KG1 (cell line): ENCODE measurements around the gene TRPM2.
"Not testable (repeated sequence)": the region's sequence is repeated elsewhere in the genome, so short reads cannot be mapped to it uniquely, and the experiment has no call there.

ENCODE experiments used
- DNase-seq: peaks from one replicate; lab custom pipeline; 2025; lab: John Stamatoyannopoulos, UW

TRPM2 gene

GRCh38 chr21:44354775-44355771 lies 1.7 kb downstream of the TRPM2 start:
- DNase-seq = no peak

DNA sequence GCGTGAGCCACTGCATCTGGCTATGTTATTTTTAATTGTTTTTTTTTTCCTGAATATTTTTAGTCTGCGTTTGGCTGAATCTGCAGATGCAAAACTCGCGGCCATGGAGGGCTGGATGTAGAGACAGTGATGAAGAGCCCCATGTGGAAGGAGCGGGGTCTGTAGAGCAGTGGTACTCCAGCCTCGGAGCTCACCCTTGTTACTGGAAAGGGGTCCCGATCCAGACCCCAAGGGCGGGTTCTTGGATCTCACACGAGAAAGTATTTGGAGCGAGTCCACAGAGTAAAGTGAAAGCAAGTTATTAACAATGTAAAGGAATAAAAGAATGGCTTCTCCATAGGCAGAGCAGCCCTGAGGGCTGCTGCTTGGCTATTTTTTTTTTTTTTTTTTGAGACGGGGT lies 2.7 kb downstream of the TRPM2 start:
- no peak for DNase-seq

GRCh38 chr21:44356636-44357035 lies 3.2 kb downstream of the TRPM2 start:
- DNase-seq = no peak

GRCh38 chr21:44357064-44357837 lies 3.8 kb downstream of the TRPM2 start:
- DNase-seq = no peak

DNA sequence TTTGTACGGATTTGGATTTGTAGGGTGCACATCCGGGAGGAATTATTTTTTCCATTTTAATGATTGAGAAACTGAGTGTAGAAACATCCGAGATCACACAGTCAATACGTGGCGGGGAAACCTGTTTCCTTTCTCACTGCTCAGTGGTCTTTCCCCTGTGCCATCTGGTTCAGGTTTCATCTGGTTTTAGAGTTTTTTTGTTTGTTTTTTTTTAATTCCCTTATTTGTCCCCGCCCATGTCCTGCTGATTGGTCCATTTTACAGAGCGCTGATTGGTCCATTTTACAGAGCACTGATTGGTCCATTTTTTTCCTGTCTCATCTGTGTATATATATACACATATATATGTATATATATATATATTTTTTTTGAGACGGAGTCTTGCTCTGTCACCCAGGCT lies 6.0 kb downstream of the TRPM2 start:
- DNase-seq = no peak

- peak; percentile 38 for DNase-seq
Observed at GRCh38 chr21:44360159-44360558, 6.7 kb downstream of the TRPM2 start.

DNA sequence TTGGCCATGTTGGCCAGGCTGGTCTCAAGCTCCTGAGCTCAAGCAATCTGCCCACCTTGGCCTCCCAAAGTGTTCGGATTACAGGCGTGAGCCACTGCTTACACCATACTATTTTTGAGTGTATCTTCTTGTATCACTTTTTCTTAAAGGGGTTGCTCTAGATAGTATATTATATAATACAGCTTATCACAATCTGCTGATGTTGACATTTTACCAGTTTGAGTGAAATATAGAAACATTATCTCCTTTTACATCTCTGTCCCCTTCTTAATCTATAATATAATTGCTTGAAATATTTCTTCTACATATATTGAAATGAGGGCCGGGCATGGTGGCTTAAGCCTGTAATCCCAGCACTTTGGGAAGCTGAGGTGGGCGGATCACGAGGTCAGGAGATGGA lies 8.5 kb downstream of the TRPM2 start:
- DNase-seq = not testable (repeated sequence)

GRCh38 chr21:44363278-44363677 lies 9.9 kb downstream of the TRPM2 start:
- no peak for DNase-seq

DNA sequence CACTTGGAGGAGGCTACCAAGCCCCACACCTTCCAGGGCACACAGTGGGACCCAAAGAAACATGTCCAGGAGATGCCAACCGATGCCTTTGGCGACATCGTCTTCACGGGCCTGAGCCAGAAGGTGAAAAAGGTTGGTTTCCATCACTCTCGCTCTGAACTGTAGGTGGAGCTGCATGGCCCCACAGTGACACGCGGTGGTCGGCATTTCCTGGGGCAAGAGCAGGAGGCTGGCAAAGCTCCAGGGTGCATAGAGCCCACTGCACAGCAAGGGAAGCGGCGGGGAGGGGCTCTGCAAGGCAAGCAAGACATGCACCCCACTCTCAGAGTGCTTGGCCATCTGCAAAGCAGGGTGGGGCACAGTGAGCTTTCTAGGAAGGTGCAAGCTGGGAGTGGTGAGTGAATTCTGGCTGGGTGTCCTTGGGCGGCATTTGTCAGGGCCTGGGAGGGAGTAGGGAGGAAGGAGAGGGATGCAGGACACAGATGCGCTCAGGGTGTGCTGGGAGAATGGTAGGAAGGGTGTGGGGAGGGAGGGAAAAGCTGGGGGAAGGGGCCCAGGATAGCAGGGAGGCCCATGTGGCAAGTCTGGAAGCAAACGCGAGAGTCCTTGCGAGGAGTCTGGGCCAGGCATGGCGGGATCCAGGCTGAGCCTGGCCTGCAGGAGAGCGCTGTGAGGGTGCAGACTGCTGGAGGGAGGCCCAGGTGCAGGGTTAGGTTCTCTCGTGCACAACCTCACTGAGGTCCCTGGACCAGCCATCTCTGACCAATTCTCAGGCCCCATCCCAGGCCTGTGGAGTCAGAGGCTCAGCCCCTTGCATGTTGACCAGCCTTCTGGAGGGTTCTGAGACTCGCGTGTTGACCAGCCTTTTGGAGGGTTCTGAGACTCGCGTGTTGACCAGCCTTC lies 11.0 kb downstream of the TRPM2 start:
- DNase-seq = no peak

- no peak for DNase-seq
Observed at GRCh38 chr21:44365251-44365966, 12.0 kb downstream of the TRPM2 start.

GRCh38 chr21:44365967-44366585 lies 12.7 kb downstream of the TRPM2 start:
- DNase-seq = no peak

DNA sequence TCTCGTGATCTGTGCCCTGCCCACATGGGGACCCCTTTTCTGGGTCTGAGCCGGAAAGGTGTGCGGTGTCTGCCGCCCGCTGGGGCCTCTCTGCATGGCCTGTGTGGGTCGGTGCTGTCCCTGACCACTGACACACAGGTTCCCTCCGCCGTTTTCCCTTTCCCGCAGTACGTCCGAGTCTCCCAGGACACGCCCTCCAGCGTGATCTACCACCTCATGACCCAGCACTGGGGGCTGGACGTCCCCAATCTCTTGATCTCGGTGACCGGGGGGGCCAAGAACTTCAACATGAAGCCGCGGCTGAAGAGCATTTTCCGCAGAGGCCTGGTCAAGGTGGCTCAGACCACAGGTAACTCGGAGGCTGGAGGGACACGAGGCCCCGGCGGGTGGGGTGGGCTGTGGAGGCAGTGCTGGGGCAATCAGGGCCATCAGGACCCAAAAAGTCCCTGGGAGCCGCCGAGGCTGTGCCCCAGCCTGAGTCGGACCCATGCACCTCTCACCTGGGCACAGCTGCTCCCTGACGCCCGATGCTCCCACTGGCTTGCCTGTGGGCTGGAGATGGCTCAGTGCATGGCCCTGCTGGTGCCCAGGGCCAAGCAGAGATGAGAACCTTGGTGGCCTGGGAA lies 13.3 kb downstream of the TRPM2 start:
- DNase-seq = no peak

GRCh38 chr21:44368711-44369446 lies 15.5 kb downstream of the TRPM2 start:
- DNase-seq = no peak

DNA sequence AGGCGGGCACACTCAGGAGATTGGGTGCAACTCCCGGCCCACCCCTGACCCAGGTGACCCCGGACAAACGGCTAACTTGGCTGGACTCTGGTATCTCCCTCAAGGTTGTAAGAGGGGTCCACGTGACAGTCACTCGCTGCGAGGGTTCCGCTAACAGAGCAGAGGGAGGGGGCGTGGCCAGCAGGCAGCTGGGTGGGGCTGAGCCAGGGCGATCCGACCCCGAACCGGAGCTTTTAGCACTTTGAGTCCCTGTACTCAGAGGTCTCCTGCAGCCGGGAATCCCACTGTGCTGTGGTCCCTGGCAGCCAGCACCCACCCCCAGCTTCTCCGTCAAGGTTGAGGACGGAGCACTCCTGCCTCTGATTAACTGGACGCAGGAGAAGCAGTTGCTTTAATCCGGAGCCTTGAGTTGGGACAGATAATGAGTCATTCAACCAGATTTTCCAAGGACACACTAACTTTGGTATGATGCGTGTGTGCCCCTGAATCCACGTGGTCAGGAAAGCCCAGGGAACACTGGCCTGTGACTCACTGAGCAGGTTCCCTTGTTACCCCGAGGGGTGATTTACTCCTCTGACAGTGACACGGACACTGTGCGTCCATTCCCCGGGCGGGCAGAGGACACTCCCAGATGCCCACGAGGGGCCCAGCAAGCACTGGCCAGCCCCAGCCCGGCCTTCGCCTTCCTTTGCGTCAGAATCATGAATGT lies 16.8 kb downstream of the TRPM2 start:
- DNase-seq = no peak

DNA sequence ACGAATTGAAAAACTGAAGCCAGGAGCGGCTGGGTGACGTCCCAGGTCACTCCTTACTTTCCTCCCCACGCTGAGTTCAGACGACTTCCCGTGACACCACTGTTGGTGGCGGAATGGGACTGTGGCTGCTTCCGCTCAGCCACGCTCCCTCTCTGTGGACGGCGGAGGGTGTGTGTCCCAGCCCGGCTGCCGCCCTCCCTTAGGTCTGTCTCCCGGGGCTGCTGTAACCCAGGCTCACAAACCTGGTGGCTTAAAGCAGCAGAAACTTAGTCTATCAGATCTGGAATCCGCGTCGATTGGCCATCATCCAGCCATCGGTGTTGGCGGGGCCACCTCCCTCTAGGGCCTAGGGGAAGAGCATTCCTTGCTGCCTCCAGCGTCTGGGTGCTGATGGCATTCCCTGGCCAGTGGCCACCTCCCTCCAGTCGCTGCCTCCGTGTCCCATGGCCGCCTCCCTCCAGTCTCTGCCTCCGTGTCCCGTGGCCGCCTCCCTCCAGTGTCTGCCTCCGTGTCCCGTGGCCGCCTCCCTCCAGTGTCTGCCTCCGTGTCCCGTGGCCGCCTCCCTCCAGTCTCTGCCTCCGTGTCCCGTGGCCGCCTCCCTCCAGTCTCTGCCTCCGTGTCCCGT lies 17.5 kb downstream of the TRPM2 start:
- DNase-seq = no peak

GRCh38 chr21:44371596-44371995 lies 18.2 kb downstream of the TRPM2 start:
- DNase-seq = no peak

DNA sequence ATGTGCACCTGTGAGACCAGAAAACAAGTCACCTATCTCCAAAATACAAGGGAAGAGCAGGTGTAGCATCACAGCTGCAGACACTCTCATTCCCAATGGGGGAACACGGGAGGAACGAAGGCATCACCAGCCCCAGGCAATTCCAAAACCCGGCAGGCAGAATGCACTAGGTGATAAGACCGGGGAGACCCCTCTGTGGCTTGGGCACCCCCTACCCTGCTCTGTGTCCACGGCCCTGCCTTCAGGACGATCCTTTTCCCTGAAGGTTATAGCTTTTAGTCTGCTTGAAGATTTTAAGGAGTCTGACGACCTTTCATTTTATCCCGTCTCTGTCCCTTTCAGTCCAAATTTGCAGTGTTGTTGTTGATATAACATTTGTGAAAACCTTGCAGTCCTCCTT lies 19.2 kb downstream of the TRPM2 start:
- no peak for DNase-seq

- DNase-seq = no peak
Observed at GRCh38 chr21:44374601-44375280, 21.3 kb downstream of the TRPM2 start.
